ENCODE measurements around the gene GSE1.

The GSE1 gene

GRCh38 chr16:85636234-85636812, 23.2 kb downstream of the GSE1 start:
- no peak for DNase-seq

GRCh38 chr16:85637061-85637807, 24.1 kb downstream of the GSE1 start:
- no peak for DNase-seq

GRCh38 chr16:85637808-85638647, 24.9 kb downstream of the GSE1 start:
- DNase-seq = no peak

DNA sequence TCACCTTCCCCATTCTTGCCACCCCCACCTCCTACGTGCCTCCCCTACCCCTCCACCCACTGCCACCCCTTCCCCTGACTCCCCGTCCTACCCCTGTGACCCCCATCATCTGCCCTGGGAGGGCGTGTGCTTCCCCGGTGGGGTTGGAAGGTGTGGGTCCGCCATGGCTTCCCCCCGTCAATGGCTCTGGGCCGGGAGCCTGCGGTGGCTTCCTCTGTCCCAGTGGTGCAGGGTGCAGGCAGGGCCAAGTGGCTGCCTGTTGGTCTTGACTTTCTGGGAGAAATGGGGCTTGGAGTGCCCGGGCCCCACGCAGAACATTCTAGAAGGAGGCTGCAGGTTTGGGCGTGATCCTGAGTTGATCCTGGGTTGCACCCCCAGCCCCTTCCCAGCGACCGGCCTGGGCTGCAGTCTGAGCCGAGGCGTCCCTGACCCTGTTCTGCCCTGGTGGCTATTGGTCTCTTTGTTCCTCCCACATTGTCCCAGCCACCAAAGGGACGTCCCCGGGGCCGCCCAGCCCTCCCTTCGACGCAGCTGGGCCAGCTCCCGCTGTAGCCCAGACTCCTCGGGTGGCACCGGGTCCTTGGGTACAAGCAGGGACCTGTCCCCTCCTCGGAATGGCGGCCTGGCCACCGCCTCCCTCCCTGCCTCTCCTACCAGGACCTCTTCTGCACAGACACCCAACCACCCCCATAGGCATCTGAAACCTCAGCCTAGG, 25.7 kb downstream of the GSE1 start:
- DNase-seq = no peak

- DNase-seq = no peak
These were observed 26.6 kb downstream of the GSE1 start for GRCh38 chr16:85639529-85640253.

GRCh38 chr16:85640254-85640558, 27.1 kb downstream of the GSE1 start:
- no peak for DNase-seq

DNA sequence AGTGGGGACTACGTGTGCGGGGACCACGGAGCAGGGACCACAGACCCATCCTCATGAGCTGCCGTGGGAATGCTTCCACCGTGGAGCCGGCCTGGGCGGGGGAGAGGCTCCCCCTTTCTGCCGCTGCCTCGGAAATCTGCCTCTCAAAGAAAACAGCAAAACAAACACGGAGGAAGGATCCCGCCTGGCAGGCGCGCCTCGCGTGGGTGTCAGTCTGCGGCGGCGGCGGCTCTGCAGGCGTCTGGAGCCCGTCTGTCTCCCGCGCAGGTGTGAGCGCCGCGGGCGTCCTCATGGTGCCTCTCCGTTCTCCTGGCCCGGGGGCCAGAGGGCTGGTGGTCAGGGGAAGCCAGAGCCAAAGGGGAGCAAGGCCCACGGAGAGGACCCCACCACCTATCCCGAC, 27.5 kb downstream of the GSE1 start:
- no peak for DNase-seq

DNA sequence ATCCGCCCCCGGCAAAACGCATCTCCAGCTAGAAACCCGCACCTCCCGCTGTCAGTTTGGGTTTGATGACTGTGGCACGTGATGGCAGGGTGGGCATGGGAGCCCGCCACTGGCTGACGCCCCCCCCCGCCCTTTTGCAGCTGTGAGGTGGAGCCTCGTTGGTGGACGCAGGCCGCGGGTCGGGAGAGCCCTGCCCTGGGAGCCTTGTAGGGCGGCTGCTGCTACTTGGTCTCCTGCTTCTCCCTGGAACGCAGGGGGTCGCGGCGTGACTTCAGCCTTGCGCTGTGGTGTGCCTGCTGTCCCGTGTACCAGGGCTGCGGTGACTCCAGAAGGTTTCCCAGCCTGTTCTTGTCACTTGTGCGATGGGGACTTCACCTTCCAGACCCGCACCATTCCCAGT, 28.2 kb downstream of the GSE1 start:
- DNase-seq = no peak

GRCh38 chr16:85641776-85642176, 28.7 kb downstream of the GSE1 start:
- DNase-seq = no peak

DNA sequence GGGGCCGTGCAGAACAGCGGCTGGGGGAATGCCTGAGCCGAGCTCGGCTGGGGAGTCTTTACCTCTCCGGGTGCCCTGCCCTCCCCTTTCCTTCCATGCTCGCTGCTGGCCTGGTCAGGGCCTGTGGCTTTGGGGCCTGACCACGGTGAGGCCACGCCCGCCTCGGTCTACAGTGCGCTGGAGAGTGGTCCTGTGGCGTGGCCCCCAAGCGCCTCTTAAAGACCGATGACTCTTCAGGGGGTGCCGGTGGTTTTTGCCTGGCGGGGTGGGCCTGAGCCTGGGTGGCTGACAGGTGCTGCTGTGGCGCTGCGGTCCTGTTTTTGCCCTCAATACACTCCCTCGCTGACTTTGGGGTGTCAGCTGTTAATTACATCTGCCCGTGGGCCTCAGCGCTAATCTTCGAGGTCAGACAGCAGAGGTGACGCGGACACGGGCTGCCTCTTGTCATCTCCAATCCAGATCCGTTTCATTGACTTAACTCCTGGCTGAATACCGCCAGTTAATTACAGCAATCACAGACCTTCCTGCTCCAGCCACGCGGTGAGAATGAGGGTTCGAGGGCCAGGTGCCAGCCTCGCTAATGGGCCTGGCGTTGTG, 29.7 kb downstream of the GSE1 start:
- DNase-seq = no peak

DNA sequence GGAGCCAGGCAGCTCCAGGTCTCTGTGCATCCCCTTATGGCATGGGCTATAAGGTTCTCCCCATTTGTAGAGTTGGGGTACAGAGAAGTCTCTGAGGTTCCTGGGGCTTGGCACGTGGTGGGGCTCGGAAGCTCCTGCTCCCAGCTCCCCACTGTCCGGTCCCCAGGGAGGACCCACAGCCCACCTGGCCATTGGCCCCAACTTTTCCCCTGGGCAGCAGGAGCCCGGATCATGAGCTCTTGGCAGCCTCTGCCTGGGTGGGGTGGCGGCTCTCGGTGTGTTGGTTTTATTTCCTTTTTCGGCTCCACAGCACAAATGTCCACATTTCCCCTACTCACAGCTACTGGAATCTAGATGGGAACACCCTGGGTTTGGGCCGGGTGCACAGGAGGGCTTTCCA, 30.5 kb downstream of the GSE1 start:
- no peak for DNase-seq

GRCh38 chr16:85644093-85644712, 31.1 kb downstream of the GSE1 start:
- no peak for DNase-seq

GRCh38 chr16:85645021-85645589, 32.0 kb downstream of the GSE1 start:
- DNase-seq = no peak

DNA sequence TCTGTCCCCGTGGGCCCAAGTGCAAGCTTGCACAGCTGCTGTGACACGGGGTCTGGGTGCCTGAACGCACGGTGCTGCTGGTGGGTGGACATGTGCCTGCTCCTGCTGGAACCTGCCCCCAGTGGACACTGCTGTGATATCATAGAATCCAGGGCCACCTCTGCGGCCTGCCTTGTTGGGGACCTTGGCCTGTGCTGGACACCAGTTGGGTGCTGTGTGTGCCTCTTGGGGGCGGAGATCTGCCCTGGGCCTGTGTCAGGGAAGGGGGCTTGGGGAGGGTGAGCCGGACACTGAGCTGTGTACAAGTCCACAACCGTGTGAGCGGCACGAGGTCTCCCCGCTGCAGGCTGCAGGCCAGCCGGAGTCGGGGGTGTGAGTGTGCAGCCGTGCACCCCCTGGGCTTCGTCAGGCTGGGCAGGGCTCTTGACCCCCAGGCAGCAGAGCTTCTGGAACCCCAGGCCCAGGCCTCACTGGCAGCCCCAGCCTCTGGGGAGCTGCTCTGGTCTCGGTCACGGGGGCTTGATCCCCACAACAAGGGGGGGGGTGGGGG, 33.3 kb downstream of the GSE1 start:
- no peak for DNase-seq

GRCh38 chr16:85646976-85647375, 33.9 kb downstream of the GSE1 start:
- no peak for DNase-seq

DNA sequence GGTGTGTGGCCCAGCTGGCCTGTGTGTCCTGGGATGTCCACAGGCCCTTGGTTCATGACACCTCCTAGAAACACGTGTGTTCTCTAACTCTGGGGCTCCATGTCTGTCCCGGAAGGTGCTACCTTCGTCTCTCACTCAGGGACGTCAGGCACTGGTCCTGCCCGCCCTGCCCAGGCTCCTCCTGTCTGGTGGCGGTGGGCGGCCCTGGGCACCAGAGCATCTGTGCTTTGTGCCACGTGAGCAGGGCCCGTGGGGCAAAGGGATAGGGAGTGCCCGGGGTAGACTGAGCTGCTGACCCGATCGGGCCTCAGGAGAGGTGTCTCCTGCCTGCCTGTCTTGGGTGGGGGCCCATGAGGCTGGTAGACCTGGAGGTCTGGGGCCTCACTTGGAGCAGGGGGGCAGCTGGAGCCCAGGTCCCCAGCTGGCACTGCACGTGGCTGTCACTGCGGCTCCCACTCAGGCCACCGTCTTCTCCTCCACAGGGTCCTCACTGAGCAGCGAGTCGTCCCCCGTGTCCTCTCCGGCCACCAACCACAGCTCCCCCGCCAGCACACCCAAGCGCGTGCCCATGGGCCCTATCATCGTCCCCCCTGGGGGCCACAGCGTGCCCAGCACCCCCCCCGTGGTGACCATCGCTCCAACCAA, 35.1 kb downstream of the GSE1 start:
- DNase-seq = no peak

- no peak for DNase-seq
These were observed 35.7 kb downstream of the GSE1 start for GRCh38 chr16:85648805-85649204.

GRCh38 chr16:85649411-85650134, 36.5 kb downstream of the GSE1 start:
- DNase-seq = no peak

GRCh38 chr16:85650135-85650843, 37.2 kb downstream of the GSE1 start:
- DNase-seq = no peak
